Measurements from ENCODE around the gene SLC12A7. TPM values are rescaled to one million over a fixed set of nuclear protein-coding genes. Genes with fewer than 3 reads are reported as not detected.

The SLC12A7 gene
- total RNA-seq, 1 donor from 2014 or later: 101 TPM

DNA sequence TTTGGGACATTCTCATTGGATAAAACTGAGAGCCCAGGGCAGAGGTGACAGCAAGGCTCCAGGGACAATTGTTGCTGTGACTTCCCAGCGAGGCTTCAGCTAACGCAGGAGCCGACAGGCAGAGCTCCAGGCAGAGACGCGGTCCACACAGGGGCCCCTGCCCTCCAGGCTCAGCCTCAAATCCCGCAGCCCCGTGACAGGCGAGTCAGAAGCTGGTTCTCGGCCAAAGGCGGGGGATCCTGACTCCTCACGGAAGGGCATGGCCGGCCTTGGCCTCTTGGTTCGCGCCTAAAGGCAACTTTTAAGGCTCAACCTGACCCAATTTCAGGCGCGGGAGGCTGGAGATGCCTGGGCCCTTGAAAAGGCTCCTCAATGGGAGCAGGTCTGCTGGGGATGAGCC, 21.3 kb downstream of the SLC12A7 start:
- Histone ChIP-seq H3K27ac (no peak overlapping the region), H3K4me3 (no peak overlapping the region), H3K9me3 (no peaks in the 10 kb centered on the region), H3K27me3 (no peaks in the 10 kb centered on the region), H3K4me1 (no peaks in the 10 kb centered on the region), H3K36me3 (peaks cover 13 to 29% of the 10 kb centered on the region in 2 donors)
- no peak for TF ChIP-seq CTCF (IDR thresholded peaks at IDR 0.05)
- no peak for DNase-seq (ENCODE audit: low spot score in 2 of 2)
- intact Hi-C loops (cut with DNase I): no loop called here

GRCh38 chr5:1089621-1090040, 22.2 kb downstream of the SLC12A7 start:
- no peak overlapping the region for H3K27ac ChIP-seq
- H3K9me3 ChIP-seq: no peaks in the 10 kb centered on the region
- no peaks in the 10 kb centered on the region for H3K4me1 ChIP-seq
- H3K36me3 ChIP-seq: peaks cover 22 to 33% of the 10 kb centered on the region in 2 donors
- H3K27me3 ChIP-seq: no peaks in the 10 kb centered on the region
- intact Hi-C loops (cut with DNase I): no loop called here
- no peak for TF ChIP-seq CTCF (IDR thresholded peaks at IDR 0.05)
- H3K4me3 ChIP-seq: no peak overlapping the region
- DNase-seq (ENCODE audit: low spot score in 2 of 2): no peak

DNA sequence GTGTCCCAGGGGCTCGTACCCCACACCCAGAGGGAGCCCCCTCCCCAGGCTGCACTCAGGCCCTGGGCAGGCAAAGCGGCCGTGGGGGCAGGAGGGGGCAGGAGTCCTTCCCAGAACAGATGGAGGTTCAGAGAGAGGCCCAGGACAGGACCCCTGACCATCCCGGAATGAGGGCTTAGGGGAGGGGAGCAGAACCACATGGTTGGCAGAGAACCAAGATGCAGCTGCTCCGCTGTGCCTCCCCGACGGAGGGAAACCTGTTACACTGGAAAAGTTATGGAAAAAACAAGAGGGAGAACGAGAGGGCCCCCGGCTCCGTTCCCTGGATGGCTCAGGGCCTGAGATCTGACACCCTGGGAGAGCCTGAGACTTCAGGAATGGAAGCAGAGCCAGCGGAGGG, 22.7 kb downstream of the SLC12A7 start:
- H3K4me1 ChIP-seq: no peaks in the 10 kb centered on the region
- peaks cover 27 to 33% of the 10 kb centered on the region in 2 donors for H3K36me3 ChIP-seq
- TF ChIP-seq CTCF (IDR thresholded peaks at IDR 0.05): no peak
- H3K4me3 ChIP-seq: no peak overlapping the region
- H3K9me3 ChIP-seq: no peaks in the 10 kb centered on the region
- no peaks in the 10 kb centered on the region for H3K27me3 ChIP-seq
- intact Hi-C loops (cut with DNase I): no loop called here
- no peak for DNase-seq (ENCODE audit: low spot score in 2 of 2)
- H3K27ac ChIP-seq: no peak overlapping the region

- no peak for TF ChIP-seq CTCF (IDR thresholded peaks at IDR 0.05)
- DNase-seq (ENCODE audit: low spot score in 2 of 2): no peak
- Histone ChIP-seq H3K4me1 (no peaks in the 10 kb centered on the region), H3K9me3 (no peaks in the 10 kb centered on the region), H3K36me3 (peaks cover 29 to 33% of the 10 kb centered on the region in 2 donors), H3K4me3 (no peak overlapping the region), H3K27me3 (no peaks in the 10 kb centered on the region), H3K27ac (no peak overlapping the region)
- intact Hi-C loops (cut with DNase I): no loop called here
Observed at GRCh38 chr5:1088726-1089125, 23.1 kb downstream of the SLC12A7 start.

DNA sequence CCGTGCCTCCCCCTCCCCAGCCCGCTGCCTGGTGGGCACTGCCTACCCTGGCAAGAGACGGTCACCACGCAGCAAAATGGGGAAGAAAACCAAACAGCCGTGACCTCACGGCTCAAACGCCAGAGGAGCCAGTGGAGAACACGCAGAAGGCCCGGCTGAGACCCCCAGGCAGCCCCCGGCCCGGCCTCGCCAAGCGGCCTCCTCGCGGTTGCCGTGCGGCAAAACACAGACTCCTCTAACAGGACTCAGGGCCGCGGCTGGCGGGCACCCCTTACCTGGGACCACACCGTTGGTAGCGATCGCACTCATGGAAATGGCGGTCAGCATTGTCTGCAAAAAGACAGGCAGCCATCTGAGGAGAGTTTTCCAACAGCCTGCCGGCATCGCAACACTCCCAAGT, 23.8 kb downstream of the SLC12A7 start:
- intact Hi-C loops (cut with DNase I): no loop called here
- Histone ChIP-seq H3K27me3 (no peaks in the 10 kb centered on the region), H3K4me1 (no peaks in the 10 kb centered on the region), H3K36me3 (peaks cover 31 to 32% of the 10 kb centered on the region in 2 donors), H3K4me3 (no peak overlapping the region), H3K27ac (no peak overlapping the region), H3K9me3 (no peaks in the 10 kb centered on the region)
- no peak for DNase-seq (ENCODE audit: low spot score in 2 of 2)
- TF ChIP-seq CTCF (IDR thresholded peaks at IDR 0.05): no peak

- Histone ChIP-seq H3K9me3 (no peaks in the 10 kb centered on the region), H3K36me3 (peaks cover 28 to 32% of the 10 kb centered on the region in 2 donors), H3K27ac (no peak overlapping the region), H3K27me3 (no peaks in the 10 kb centered on the region), H3K4me3 (no peak overlapping the region), H3K4me1 (no peaks in the 10 kb centered on the region)
- TF ChIP-seq CTCF (IDR thresholded peaks at IDR 0.05): no peak
- intact Hi-C loops (cut with DNase I): no loop called here
- DNase-seq (ENCODE audit: low spot score in 2 of 2): no peak
Observed at GRCh38 chr5:1087428-1087827, 24.4 kb downstream of the SLC12A7 start.

Data from ascending aorta (tissue), 2 donors.